WTC11 (cell line): ENCODE results near the gene CACNA2D3. TPM values are rescaled to one million over a fixed set of nuclear protein-coding genes. Genes with fewer than 3 reads are reported as not detected.

Experiments
- ATAC-seq: fragments of 200-7000 bp; cut with Tn5 transposase; 2 replicates; pipeline ENCODE4 v1.10.0; 2021; ENCODE audit warnings: mild to moderate bottlenecking, moderate library complexity
- CTCF ChIA-PET: fragments of 300-600 bp; sonication (Branson Sonifier 250); formaldehyde crosslinking; loops from one replicate; lab custom pipeline; 2021; ENCODE audit warnings: antibody characterized with exemption; lab: Charles Lee
- POLR2A ChIA-PET: fragments of 350-600 bp; sonication (Branson Sonifier 250); formaldehyde crosslinking; loops from one replicate; lab custom pipeline; 2021; ENCODE audit warnings: antibody characterized with exemption; lab: Charles Lee
- DNase-seq: peaks from one replicate; pipeline ENCODE4 v3.0.0; 2021; ENCODE audit warnings: low spot score
- H3K27ac Mint-ChIP-seq: 2 replicates; pipeline ENCODE4 v1.8.0; 2021; ENCODE audit warnings: mixed read lengths
- H3K27me3 Mint-ChIP-seq: 2 replicates; pipeline ENCODE4 v1.8.0; 2021; ENCODE audit warnings: low read depth, mild to moderate bottlenecking, moderate library complexity, mixed read lengths
- H3K36me3 Mint-ChIP-seq: 2 replicates; pipeline ENCODE4 v1.8.0; 2021; ENCODE audit warnings: mixed read lengths
- H3K4me1 Mint-ChIP-seq: 2 replicates; pipeline ENCODE4 v1.8.0; 2022; ENCODE audit warnings: mixed read lengths
- H3K4me3 Mint-ChIP-seq: 2 replicates; pipeline ENCODE4 v1.8.0; 2021; ENCODE audit warnings: mild to moderate bottlenecking, moderate library complexity, mixed read lengths
- H3K9me3 Mint-ChIP-seq: 2 replicates; pipeline ENCODE4 v1.8.0; 2021; ENCODE audit warnings: mixed read lengths
- CBFB ChIP-seq: sonication (generic); formaldehyde crosslinking; IDR thresholded peaks from 2 replicates; pipeline ENCODE4 v1.8.1; 2022; ENCODE audit warnings: mild to moderate bottlenecking, low read depth, missing genetic modification reagents
- ERG ChIP-seq: fragments of 250-450 bp; sonication (Bioruptor Pico); IDR thresholded peaks from 2 replicates; pipeline ENCODE4 v1.8.0; 2021; ENCODE audit warnings: mild to moderate bottlenecking
- ETV6 ChIP-seq: sonication (generic); formaldehyde crosslinking; IDR thresholded peaks from 2 replicates; pipeline ENCODE4 v1.8.1; 2022; ENCODE audit warnings: mild to moderate bottlenecking, missing genetic modification reagents
- FOXK1 ChIP-seq: sonication (generic); formaldehyde crosslinking; IDR thresholded peaks from 2 replicates; pipeline ENCODE4 v1.8.0; 2022; ENCODE audit warnings: mild to moderate bottlenecking, moderate library complexity, missing genetic modification reagents
- GRHL2 ChIP-seq: fragments of 250-450 bp; sonication (Bioruptor Pico); IDR thresholded peaks from 2 replicates; pipeline ENCODE4 v1.8.0; 2022; ENCODE audit warnings: mild to moderate bottlenecking, moderate library complexity; ENCODE audit not compliant: insufficient replicate concordance, severe bottlenecking
- HMGA2 ChIP-seq: fragments of 250-450 bp; sonication (Bioruptor Pico); IDR thresholded peaks from 2 replicates; pipeline ENCODE4 v1.4.0; 2021; ENCODE audit warnings: mild to moderate bottlenecking, moderate library complexity
- JAZF1 ChIP-seq: fragments of 250-450 bp; sonication (Bioruptor Pico); IDR thresholded peaks from 2 replicates; pipeline ENCODE4 v1.9.0; 2021; ENCODE audit warnings: moderate library complexity, mild to moderate bottlenecking, inconsistent platforms
- JUN ChIP-seq: sonication (generic); formaldehyde crosslinking; IDR thresholded peaks from 2 replicates; pipeline ENCODE4 v1.8.0; 2023; ENCODE audit warnings: mild to moderate bottlenecking, missing genetic modification reagents
- NFATC4 ChIP-seq: fragments of 250-450 bp; sonication (Bioruptor Pico); IDR thresholded peaks from 2 replicates; pipeline ENCODE4 v1.9.0; 2021; ENCODE audit warnings: mild to moderate bottlenecking
- ZBTB21 ChIP-seq: sonication (generic); formaldehyde crosslinking; IDR thresholded peaks from 2 replicates; pipeline ENCODE4 v1.8.1; 2023; ENCODE audit warnings: mild to moderate bottlenecking, missing genetic modification reagents, borderline replicate concordance
- ZNF423 ChIP-seq: fragments of 250-450 bp; sonication (Bioruptor Pico); IDR thresholded peaks from 2 replicates; pipeline ENCODE4 v2.1.2; 2022; ENCODE audit warnings: mild to moderate bottlenecking, moderate library complexity
- ZNF425 ChIP-seq: fragments of 250-450 bp; sonication (Bioruptor Pico); conservative IDR thresholded peaks from 2 replicates; pipeline ENCODE4 v1.9.0; 2021; ENCODE audit warnings: mild to moderate bottlenecking
- ZNF671 ChIP-seq: fragments of 250-450 bp; sonication (Bioruptor Pico); IDR thresholded peaks from 2 replicates; pipeline ENCODE4 v1.8.0; 2021; ENCODE audit warnings: mild to moderate bottlenecking
- total RNA-seq: library from RNA; stranded (reverse); gene quantifications from 3 replicates; pipeline ENCODE4 v1.2.3, GENCODE V29; 2021
- TF ChIP-seq, protein P1 (sequence below): sonication (generic); formaldehyde crosslinking; IDR thresholded peaks from 2 replicates; pipeline ENCODE4 v1.8.1; 2022; ENCODE audit warnings: low read depth, mild to moderate bottlenecking, moderate library complexity, missing genetic modification reagents, borderline replicate concordance
- TF ChIP-seq, protein P2 (sequence below): sonication (generic); formaldehyde crosslinking; IDR thresholded peaks from 2 replicates; pipeline ENCODE4 v1.8.0; 2023; ENCODE audit warnings: missing genetic modification reagents
- TF ChIP-seq, protein P3 (sequence below): sonication (generic); formaldehyde crosslinking; IDR thresholded peaks from 2 replicates; pipeline ENCODE4 v1.8.1; 2022; ENCODE audit warnings: mild to moderate bottlenecking, moderate library complexity, missing genetic modification reagents
- TF ChIP-seq, protein P4 (sequence below): sonication (generic); formaldehyde crosslinking; IDR thresholded peaks from 2 replicates; pipeline ENCODE4 v1.8.0; 2023; ENCODE audit warnings: mild to moderate bottlenecking, missing genetic modification reagents
- TF ChIP-seq, protein P5 (sequence below): sonication (generic); formaldehyde crosslinking; IDR thresholded peaks from 2 replicates; pipeline ENCODE4 v1.8.1; 2023; ENCODE audit warnings: mild to moderate bottlenecking, moderate library complexity, missing genetic modification reagents

CACNA2D3 gene
- total RNA-seq, 1 experiment from 2014 or later = 5.0 TPM

DNA sequence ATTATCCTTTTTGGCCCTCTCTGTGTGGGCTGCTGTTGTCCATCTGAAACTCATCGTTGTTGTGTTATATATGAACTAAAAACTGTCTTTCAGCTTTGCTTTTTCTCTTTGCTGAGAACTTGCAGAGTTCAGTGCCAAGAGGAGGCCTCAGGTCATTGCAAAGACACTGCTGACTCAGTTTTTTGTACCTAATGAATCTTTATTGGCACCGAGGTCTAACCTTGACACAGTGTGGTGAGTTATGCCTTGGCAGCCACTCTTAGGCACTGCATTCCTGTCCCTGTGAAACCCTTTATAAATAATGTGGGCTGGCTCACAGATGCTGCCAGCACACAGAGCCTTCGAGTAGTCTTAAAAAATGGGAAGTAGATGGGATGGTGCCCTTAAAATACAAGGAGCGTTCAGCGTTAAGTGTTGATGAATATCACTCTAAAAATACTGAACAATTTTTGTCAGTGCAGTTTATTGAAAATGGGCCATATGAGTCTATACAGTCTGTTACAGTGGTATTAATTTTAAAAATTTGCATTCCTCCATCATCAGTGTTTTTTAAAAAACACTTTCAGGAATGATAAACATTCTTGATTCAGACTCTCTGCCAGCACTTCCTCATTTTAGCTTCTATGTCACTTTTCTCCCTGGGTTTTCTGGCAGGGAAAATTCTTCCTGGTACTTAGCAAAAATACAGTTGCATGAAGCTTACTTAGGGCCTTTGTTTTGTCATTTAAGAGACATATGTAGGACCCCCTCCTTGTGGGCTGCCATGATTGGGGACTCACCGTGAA is 234.1 kb downstream of the CACNA2D3 start (continued):
- TF ChIP-seq, protein P1, sequence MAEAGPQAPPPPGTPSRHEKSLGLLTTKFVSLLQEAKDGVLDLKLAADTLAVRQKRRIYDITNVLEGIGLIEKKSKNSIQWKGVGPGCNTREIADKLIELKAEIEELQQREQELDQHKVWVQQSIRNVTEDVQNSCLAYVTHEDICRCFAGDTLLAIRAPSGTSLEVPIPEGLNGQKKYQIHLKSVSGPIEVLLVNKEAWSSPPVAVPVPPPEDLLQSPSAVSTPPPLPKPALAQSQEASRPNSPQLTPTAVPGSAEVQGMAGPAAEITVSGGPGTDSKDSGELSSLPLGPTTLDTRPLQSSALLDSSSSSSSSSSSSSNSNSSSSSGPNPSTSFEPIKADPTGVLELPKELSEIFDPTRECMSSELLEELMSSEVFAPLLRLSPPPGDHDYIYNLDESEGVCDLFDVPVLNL = no peak
- TF ChIP-seq ZBTB21 (CRISPR knock-in tag) (no peak), GRHL2 (no peak)

DNA sequence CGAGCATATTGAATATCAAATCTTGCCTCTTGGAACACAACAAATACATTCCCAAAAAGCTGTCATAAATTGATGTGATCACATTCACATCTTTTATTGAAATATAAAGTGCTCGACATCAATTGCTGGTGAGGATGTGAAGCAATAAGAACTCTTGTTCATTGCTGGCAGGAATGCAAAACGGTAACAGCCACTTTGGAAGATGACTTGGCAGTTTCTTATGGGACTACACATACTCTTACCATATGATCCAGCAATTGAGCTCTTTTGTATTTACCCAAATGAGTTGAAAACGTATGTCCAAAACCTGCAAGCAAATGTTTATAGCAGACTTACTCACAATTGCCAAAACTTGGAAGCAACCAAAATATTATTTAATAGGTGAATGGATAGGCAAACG is 234.9 kb downstream of the CACNA2D3 start:
- no peak overlapping the region for H3K4me3 Mint-ChIP-seq
- no peak for DNase-seq
- ChIA-PET CTCF (interaction anchor here (1.4 kb wide), 1 partner anchor 17 kb away, joined by 4 read pairs; no protein-coding TSS in a partner anchor), POLR2A (no interaction called here)
- H3K9me3 Mint-ChIP-seq = no peaks in the 10 kb centered on the region
- TF ChIP-seq ZNF671 (no peak), FOXK1 (CRISPR knock-in tag) (no peak), JUN (CRISPR knock-in tag) (no peak), JAZF1 (CRISPR knock-in tag) (no peak), NFATC4 (CRISPR knock-in tag) (no peak), ETV6 (no peak), ZNF423 (CRISPR knock-in tag) (no peak), ZNF425 (no peak), CBFB (CRISPR knock-in tag) (no peak), ERG (no peak), GRHL2 (no peak), HMGA2 (no peak)
- TF ChIP-seq, protein P2, sequence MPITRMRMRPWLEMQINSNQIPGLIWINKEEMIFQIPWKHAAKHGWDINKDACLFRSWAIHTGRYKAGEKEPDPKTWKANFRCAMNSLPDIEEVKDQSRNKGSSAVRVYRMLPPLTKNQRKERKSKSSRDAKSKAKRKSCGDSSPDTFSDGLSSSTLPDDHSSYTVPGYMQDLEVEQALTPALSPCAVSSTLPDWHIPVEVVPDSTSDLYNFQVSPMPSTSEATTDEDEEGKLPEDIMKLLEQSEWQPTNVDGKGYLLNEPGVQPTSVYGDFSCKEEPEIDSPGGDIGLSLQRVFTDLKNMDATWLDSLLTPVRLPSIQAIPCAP (CRISPR knock-in tag) = no peak
- TF ChIP-seq, protein P1 = no peak
- TF ChIP-seq, protein P3, sequence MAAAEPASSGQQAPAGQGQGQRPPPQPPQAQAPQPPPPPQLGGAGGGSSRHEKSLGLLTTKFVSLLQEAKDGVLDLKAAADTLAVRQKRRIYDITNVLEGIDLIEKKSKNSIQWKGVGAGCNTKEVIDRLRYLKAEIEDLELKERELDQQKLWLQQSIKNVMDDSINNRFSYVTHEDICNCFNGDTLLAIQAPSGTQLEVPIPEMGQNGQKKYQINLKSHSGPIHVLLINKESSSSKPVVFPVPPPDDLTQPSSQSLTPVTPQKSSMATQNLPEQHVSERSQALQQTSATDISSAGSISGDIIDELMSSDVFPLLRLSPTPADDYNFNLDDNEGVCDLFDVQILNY (CRISPR knock-in tag) = no peak
- TF ChIP-seq, protein P4, sequence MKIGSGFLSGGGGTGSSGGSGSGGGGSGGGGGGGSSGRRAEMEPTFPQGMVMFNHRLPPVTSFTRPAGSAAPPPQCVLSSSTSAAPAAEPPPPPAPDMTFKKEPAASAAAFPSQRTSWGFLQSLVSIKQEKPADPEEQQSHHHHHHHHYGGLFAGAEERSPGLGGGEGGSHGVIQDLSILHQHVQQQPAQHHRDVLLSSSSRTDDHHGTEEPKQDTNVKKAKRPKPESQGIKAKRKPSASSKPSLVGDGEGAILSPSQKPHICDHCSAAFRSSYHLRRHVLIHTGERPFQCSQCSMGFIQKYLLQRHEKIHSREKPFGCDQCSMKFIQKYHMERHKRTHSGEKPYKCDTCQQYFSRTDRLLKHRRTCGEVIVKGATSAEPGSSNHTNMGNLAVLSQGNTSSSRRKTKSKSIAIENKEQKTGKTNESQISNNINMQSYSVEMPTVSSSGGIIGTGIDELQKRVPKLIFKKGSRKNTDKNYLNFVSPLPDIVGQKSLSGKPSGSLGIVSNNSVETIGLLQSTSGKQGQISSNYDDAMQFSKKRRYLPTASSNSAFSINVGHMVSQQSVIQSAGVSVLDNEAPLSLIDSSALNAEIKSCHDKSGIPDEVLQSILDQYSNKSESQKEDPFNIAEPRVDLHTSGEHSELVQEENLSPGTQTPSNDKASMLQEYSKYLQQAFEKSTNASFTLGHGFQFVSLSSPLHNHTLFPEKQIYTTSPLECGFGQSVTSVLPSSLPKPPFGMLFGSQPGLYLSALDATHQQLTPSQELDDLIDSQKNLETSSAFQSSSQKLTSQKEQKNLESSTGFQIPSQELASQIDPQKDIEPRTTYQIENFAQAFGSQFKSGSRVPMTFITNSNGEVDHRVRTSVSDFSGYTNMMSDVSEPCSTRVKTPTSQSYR (CRISPR knock-in tag) = no peak
- TF ChIP-seq, protein P5, sequence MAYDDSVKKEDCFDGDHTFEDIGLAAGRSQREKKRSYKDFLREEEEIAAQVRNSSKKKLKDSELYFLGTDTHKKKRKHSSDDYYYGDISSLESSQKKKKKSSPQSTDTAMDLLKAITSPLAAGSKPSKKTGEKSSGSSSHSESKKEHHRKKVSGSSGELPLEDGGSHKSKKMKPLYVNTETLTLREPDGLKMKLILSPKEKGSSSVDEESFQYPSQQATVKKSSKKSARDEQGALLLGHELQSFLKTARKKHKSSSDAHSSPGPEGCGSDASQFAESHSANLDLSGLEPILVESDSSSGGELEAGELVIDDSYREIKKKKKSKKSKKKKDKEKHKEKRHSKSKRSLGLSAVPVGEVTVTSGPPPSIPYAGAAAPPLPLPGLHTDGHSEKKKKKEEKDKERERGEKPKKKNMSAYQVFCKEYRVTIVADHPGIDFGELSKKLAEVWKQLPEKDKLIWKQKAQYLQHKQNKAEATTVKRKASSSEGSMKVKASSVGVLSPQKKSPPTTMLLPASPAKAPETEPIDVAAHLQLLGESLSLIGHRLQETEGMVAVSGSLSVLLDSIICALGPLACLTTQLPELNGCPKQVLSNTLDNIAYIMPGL (CRISPR knock-in tag) = no peak
- peaks cover 18% of the 10 kb centered on the region for H3K4me1 Mint-ChIP-seq
- no peak for ATAC-seq
- H3K27ac Mint-ChIP-seq = no peak overlapping the region; the same call in 1 of the 2 replicates
- no peaks in the 10 kb centered on the region for H3K36me3 Mint-ChIP-seq
- no peaks in the 10 kb centered on the region for H3K27me3 Mint-ChIP-seq
